Large intestine (tissue), 3 donors: Measurements from ENCODE around the gene BRF1. TPM values are rescaled to one million over a fixed set of nuclear protein-coding genes. Genes with fewer than 3 reads are reported as not detected.
A peak's percentile ranks its signal among the peaks of the same experiment; 100 is the strongest.

ENCODE experiments used
- DNase-seq, 2 donors: peaks; one replicate each; pipeline versions ENCODE4 v3.0.0 to v3.0.0-alpha.2; 2013
- H3K27ac ChIP-seq: one replicate; pipeline ENCODE4 v1.5.1; 2013; ENCODE audit warnings: low read length
- H3K27me3 ChIP-seq: 2 replicates; pipeline ENCODE4 v1.6.1; 2013; ENCODE audit warnings: low read length; ENCODE audit not compliant: control insufficient read depth, insufficient read depth
- H3K36me3 ChIP-seq: 2 replicates; pipeline ENCODE4 v1.6.1; 2013; ENCODE audit warnings: low read length; ENCODE audit not compliant: control insufficient read depth, insufficient read depth
- H3K4me1 ChIP-seq: one replicate; pipeline ENCODE4 v1.6.1; 2013; ENCODE audit warnings: low read length; ENCODE audit not compliant: control insufficient read depth, insufficient read depth
- H3K4me3 ChIP-seq: one replicate; pipeline ENCODE4 v1.5.1; 2013; ENCODE audit warnings: low read length
- H3K9me3 ChIP-seq: one replicate; pipeline ENCODE4 v1.6.1; 2013; ENCODE audit warnings: mild to moderate bottlenecking, low read depth, low read length, moderate library complexity; ENCODE audit not compliant: control insufficient read depth
- WGBS: methylation state at CpG from one replicate; pipeline ENCODE4 v1.1.5; 2013; ENCODE audit warnings: low lambda C conversion rate; ENCODE audit not compliant: insufficient coverage; 5-methylcytosine and 5-hydroxymethylcytosine counted together
- polyA plus RNA-seq: library from polyadenylated mRNA; unstranded; fragments of 120-200 nt; gene quantifications from one replicate; pipeline ENCODE4 v1.2.1, GENCODE V29; 2013

Gene BRF1
- polyA plus RNA-seq, 1 donor, result 21.6 TPM

GRCh38 chr14:105181549-105182295, 119.1 kb downstream of the BRF1 start:
- H3K27ac ChIP-seq, result no peak overlapping the region
- WGBS, result no CpG with 5 or more reads among the region's 21 CpGs

DNA sequence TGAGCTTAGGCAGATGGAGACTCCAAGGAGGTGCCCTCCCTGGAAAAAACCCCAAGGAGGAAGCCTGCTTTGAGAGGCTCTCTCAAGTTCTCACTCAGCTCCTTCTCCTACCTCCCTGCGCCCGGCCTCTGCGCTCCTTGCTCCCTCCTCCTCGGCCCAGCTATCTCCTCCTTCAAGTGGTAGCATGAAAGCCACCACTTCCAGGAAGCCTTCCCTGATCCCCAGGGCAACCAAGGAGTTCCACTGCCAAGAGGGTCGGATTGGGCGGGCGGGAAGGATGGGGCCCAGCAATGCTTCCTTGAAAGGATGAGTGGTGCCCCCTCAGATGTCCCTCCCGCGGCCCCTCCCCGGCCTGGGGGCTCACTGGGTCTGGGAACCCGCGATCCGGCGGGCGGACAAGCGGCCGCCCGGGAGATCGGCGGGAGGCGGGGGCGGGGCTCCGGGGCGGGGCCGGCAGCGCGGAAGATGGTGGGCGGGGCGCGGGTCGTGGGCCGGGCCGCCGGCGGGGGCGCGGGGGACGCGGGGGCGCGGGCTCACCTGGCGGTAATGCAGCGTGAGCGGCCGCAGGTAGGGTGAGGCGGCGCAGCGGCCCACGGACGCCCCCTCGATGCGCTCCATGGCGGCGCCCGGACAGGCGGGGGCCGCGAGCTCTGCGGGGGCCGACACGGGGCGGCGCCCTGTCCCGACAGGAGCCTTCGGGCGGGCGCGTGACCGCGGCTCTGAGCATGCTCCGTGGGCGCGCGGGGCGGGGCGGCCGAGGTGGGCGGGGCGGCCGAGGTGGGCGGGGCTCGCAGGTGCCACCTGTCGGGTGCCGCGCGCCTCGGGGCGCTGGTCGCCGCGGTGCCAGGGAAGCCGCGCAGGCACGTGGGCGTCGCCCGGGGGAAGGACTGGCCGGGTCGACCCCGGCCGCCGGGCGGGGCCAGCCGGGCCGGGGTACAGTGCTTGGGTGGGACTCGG, 119.9 kb downstream of the BRF1 start, which contains the start of gene NUDT14:
TSS of gene NUDT14 (minus strand) at position 721 of the 957 bp plus-strand sequence. CDS start at position 618, 103 bp downstream.
- WGBS, result no CpG with 5 or more reads among the region's 106 CpGs
- H3K27me3 ChIP-seq, result peaks cover 11% of the 10 kb centered on the region
- peak within 1 kb of the TSS; percentile 56 for H3K4me3 ChIP-seq
- no peak within 1 kb of the TSS for H3K27ac ChIP-seq
- peaks cover 3% of the 10 kb centered on the region for H3K9me3 ChIP-seq
- peaks cover 10% of the 10 kb centered on the region for H3K4me1 ChIP-seq
- H3K36me3 ChIP-seq, result peaks cover 7% of the 10 kb centered on the region
- peak; percentile 46 to 81 for DNase-seq

More at GRCh38 chr14:105181549-105182295, 119.1 kb downstream of the BRF1 start:
- Histone ChIP-seq H3K27me3 (peaks cover 11% of the 10 kb centered on the region), H3K36me3 (peaks cover 7% of the 10 kb centered on the region), H3K4me1 (peaks cover 10% of the 10 kb centered on the region), H3K4me3 (no peak overlapping the region), H3K9me3 (peaks cover 3% of the 10 kb centered on the region)
- no peak for DNase-seq

- Histone ChIP-seq H3K9me3 (no peaks in the 10 kb centered on the region), H3K4me1 (peaks cover 10% of the 10 kb centered on the region), H3K36me3 (peaks cover 11% of the 10 kb centered on the region), H3K4me3 (no peak overlapping the region), H3K27ac (no peak overlapping the region), H3K27me3 (peaks cover 5% of the 10 kb centered on the region)
- no CpG with 5 or more reads among the region's 13 CpGs for WGBS
- no peak for DNase-seq
These were observed 121.6 kb downstream of the BRF1 start for GRCh38 chr14:105179191-105179590.

- H3K27ac ChIP-seq, result no peak overlapping the region
- DNase-seq, result no peak
These were observed 122.0 kb downstream of the BRF1 start for GRCh38 chr14:105178868-105179140.

GRCh38 chr14:105178069-105178867, 122.5 kb downstream of the BRF1 start:
- Histone ChIP-seq H3K9me3 (no peaks in the 10 kb centered on the region), H3K27me3 (peaks cover 5% of the 10 kb centered on the region), H3K4me1 (peaks cover 10% of the 10 kb centered on the region), H3K36me3 (peaks cover 11% of the 10 kb centered on the region), H3K4me3 (no peak overlapping the region), H3K27ac (no peak overlapping the region)
- no CpG with 5 or more reads among the region's 19 CpGs for WGBS
- no peak for DNase-seq

More at GRCh38 chr14:105178868-105179140, 122.0 kb downstream of the BRF1 start:
- no CpG with 5 or more reads among the region's 11 CpGs for WGBS
- no peak overlapping the region for H3K4me3 ChIP-seq
- H3K27me3 ChIP-seq, result peaks cover 5% of the 10 kb centered on the region
- H3K9me3 ChIP-seq, result no peaks in the 10 kb centered on the region
- H3K36me3 ChIP-seq, result peaks cover 11% of the 10 kb centered on the region
- H3K4me1 ChIP-seq, result peaks cover 10% of the 10 kb centered on the region

DNA sequence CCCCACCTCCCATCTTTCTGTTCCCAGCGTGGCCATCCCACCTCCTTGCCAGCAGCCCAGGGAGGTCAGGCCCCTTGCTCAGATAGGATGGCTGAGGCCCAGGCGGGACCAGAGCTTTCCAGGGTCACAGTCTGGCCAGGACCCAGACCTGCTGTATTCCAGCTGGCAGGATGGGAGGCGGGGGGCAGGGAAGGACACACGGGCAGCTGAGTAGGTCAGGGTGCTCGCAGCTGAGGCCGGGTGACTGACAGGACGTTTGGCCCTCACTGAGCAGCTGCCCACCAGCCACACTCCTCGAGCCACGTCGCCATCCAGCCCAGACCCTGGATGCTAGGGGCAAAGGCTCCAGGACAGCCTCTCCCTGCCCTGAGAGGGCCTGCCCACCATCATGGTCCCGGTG, 123.7 kb downstream of the BRF1 start:
- Histone ChIP-seq H3K27ac (no peak overlapping the region), H3K4me1 (peaks cover 10% of the 10 kb centered on the region), H3K27me3 (peaks cover 2% of the 10 kb centered on the region), H3K9me3 (no peaks in the 10 kb centered on the region), H3K4me3 (no peak overlapping the region), H3K36me3 (peaks cover 11% of the 10 kb centered on the region)
- no peak for DNase-seq
- no CpG with 5 or more reads among the region's 11 CpGs for WGBS

GRCh38 chr14:105176513-105176912, 124.3 kb downstream of the BRF1 start:
- H3K4me3 ChIP-seq, result no peak overlapping the region
- H3K27me3 ChIP-seq, result no peaks in the 10 kb centered on the region
- peaks cover 4% of the 10 kb centered on the region for H3K4me1 ChIP-seq
- no peak overlapping the region for H3K27ac ChIP-seq
- peaks cover 11% of the 10 kb centered on the region for H3K36me3 ChIP-seq
- H3K9me3 ChIP-seq, result no peaks in the 10 kb centered on the region
- no peak for DNase-seq
- no CpG with 5 or more reads among the region's 15 CpGs for WGBS

DNA sequence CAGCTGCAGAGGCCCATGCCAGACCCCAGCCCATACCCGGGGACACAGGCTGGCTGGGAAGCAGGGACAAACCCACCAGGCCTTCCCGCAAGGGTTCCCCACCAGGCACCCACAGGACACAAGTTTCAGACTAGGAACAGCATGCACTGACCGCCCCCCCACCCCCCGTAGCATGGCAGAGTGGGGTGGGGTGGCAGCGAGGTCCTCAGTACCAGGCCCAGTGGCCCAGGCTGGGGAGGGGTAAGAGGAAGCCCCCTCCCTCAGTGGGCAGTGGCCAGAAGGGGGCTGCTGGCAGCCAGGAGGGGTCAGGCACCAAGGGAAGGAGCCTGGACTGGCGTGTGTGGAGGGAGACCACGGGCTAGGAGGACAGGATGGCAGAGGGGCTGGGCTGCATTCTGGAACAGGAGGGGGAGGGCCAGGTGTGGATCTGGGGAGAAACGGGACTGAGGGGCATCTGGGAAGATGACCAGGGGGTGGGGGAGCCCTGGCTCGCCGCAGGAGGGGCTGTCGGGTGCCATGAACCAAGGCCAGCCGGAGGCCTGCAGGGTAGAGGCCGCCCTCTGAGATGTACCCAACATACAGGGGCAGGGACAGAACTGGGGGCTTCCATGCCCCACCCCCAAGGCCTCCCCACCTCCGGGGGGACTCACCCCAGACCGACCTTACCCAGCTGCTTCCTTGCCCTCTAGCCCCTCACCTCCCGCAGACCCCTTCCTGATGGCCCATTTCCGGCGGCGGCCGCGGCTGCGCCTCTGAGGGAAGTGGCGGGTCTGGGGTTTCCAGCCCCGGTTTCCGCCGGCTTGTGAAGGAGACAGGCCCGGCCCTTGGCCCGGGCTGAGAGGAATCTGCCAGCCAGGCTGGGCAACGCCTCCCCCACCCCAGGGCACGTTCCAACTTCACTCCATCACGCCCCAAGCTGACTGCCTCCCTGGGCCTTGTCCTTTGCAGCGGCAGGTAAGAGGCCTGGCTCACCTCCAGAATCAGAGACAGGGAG, 126.6 kb downstream of the BRF1 start:
- Histone ChIP-seq H3K27ac (no peak overlapping the region), H3K36me3 (peaks cover 11% of the 10 kb centered on the region), H3K9me3 (peaks cover 1% of the 10 kb centered on the region), H3K4me1 (no peaks in the 10 kb centered on the region), H3K27me3 (peaks cover 9% of the 10 kb centered on the region), H3K4me3 (no peak overlapping the region)
- WGBS, result no CpG with 5 or more reads among the region's 32 CpGs
- DNase-seq, result no peak

- no peak for DNase-seq
- Histone ChIP-seq H3K9me3 (peaks cover 3% of the 10 kb centered on the region), H3K27ac (no peak overlapping the region), H3K4me1 (no peaks in the 10 kb centered on the region), H3K27me3 (peaks cover 13% of the 10 kb centered on the region), H3K4me3 (no peak overlapping the region), H3K36me3 (peaks cover 11% of the 10 kb centered on the region)
- no CpG with 5 or more reads among the region's 13 CpGs for WGBS
These were observed 127.7 kb downstream of the BRF1 start for GRCh38 chr14:105173145-105173544.
